ENCODE measurements around the gene TNFSF11.

The TNFSF11 gene

DNA sequence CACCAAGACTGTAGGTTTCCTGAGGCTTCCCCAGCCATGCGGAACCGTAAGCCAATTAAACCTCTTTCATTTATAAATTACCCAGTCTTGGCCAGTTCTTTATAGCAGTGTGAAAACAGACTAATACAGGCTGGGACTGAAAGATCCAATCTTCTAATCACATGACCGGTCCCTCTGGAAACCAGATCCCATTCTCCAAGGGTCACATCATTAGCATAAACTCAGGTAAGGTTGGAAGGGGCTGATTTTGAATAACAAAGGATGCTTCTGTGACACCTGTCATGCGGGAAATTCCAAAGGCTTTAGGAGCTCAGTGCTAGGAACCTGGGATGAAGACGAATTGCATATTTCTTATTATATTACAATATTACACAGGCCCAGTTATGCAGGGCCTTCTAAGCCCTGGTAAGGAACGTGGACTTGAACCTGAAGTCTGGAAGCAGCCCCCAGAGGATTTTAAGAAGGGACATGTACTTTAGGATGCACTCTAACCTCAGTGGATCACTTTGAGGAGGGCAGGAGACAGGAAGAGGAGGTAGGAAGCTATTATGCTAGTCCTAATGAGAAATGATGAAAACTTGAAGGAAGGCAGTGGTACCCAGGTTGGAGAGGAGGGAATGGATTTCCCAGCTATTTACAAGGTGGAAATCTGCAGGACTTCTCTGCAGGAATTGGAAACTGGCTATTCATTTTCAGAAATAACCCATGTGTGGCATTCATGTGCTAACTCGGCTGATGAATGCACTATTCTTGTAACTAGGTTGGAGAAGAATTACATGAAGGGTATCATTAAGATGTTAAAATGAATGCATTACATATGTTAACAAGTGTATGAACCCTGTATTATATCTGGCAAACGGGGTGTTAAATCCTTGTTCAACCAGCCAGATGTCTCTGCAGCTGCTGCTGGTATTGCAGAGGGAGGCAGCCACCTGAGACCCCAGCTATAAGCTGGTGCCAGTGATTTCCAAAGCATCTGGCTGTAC, 19.3 kb downstream of the TNFSF11 start:
- no peak overlapping the region for H3K4me3 ChIP-seq (ENCODE audit: control insufficient read depth, low read depth, low read length)
- TF ChIP-seq, protein P1, sequence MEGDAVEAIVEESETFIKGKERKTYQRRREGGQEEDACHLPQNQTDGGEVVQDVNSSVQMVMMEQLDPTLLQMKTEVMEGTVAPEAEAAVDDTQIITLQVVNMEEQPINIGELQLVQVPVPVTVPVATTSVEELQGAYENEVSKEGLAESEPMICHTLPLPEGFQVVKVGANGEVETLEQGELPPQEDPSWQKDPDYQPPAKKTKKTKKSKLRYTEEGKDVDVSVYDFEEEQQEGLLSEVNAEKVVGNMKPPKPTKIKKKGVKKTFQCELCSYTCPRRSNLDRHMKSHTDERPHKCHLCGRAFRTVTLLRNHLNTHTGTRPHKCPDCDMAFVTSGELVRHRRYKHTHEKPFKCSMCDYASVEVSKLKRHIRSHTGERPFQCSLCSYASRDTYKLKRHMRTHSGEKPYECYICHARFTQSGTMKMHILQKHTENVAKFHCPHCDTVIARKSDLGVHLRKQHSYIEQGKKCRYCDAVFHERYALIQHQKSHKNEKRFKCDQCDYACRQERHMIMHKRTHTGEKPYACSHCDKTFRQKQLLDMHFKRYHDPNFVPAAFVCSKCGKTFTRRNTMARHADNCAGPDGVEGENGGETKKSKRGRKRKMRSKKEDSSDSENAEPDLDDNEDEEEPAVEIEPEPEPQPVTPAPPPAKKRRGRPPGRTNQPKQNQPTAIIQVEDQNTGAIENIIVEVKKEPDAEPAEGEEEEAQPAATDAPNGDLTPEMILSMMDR (IDR thresholded peaks at IDR 0.05; ENCODE audit: control insufficient read depth, insufficient read depth, low read depth, low read length, missing control alignments) = no peak
- DNase-seq (ENCODE audit: low read depth) = no peak

DNA sequence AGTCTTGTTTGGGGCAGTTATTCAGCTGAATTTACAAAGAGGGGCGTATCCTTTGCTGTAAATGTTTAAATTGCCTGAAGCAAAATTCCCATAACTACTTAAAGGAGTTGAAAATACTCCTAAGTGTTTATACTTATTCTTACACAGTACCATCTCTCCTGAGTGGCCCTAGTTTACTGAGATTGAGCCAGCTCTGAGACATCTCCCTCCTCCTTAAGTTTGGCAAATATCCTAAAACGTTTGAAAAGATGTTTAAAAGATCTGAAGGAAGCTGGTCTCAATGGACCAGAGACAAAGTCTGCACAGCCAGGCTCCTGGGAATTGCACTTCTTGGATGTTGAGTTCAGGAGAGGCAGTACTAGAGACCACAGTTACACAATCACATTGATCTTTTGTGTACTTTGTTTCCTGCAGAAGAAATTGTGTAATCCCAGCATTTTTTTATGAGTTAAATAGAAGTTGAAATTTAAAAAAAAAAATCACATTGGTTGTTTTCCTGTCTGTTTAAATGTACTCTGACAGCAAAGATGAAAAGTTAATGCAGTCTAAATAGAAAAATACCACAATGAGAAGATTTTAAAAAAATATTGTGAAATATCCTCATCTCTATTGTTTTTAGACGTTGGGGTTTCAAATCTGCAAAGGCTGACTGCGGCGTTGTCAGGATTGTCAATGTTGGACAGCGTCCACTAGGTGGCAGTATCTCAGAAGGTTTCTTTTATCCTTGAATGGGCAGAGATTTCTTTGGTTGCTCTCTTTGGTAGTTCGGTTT, 20.7 kb downstream of the TNFSF11 start:
- peak; percentile 33 for DNase-seq (ENCODE audit: low read depth)
- H3K4me3 ChIP-seq (ENCODE audit: control insufficient read depth, low read depth, low read length) = no peak overlapping the region

DNA sequence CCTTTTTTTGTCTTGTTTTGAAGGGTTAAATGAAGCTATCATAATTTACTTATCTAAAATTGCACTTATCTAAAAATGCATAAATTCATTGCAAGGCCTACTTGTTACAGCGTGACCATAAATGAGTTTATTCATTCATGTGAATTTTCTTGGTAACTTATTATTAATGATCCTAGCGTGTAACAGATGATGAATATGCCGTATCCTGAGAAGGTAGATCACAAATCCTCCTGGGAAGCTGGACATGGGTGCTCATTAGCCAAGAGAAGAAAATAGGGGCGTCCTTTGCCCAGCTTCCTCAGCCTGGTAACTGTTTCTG, 21.3 kb downstream of the TNFSF11 start:
- TF ChIP-seq, protein P1 (IDR thresholded peaks at IDR 0.05; ENCODE audit: control insufficient read depth, insufficient read depth, low read depth, low read length, missing control alignments) = no peak
- no peak overlapping the region for H3K4me3 ChIP-seq (ENCODE audit: control insufficient read depth, low read depth, low read length)
- DNase-seq (ENCODE audit: low read depth) = no peak

More for the DNA sequence above, 20.7 kb downstream of the TNFSF11 start:
- TF ChIP-seq, protein P1 (IDR thresholded peaks at IDR 0.05; ENCODE audit: control insufficient read depth, insufficient read depth, low read depth, low read length, missing control alignments) = peak; percentile 70

DNA sequence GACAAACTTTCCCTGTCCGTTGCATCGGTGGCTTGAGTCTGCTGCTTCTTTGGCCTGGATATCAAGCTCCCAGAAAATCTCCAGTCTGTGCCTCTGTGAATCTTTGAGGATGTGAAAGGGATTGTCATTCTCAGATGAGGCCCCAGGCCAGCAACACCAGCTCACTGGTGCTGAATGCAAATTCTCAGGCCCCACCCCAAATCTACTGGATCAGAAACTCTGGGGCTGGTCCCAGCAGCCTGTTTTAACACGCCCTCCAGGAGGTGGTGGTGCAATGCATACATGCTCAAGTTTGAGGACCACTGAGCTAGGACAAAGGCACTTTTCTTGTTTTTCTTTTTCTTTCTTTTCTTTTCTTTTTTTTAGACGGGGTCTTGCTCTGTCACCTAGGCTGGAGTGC, 23.6 kb downstream of the TNFSF11 start:
- no peak overlapping the region for H3K4me3 ChIP-seq (ENCODE audit: control insufficient read depth, low read depth, low read length)
- TF ChIP-seq, protein P1 (IDR thresholded peaks at IDR 0.05; ENCODE audit: control insufficient read depth, insufficient read depth, low read depth, low read length, missing control alignments) = no peak
- DNase-seq (ENCODE audit: low read depth) = no peak

DNA sequence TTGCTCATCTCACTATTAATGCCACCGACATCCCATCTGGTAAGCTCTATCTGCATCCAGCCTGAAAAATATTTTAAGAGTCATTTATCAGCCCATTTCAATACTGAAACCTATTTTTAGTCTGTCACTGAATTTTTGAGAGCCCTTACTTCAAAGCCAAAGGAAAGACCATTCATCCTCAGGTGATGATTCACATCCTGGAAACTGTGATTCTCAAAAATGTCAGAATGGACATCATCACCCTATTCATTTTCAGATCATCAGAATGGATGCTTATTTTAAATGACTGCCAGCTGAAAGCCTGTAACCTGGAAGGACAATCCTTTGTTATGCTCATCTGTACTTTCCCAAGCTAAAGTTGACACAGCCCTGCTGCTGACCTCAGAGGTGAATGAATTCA, 27.0 kb downstream of the TNFSF11 start:
- TF ChIP-seq, protein P1 (IDR thresholded peaks at IDR 0.05; ENCODE audit: control insufficient read depth, insufficient read depth, low read depth, low read length, missing control alignments) = no peak
- DNase-seq (ENCODE audit: low read depth) = no peak
- H3K4me3 ChIP-seq (ENCODE audit: control insufficient read depth, low read depth, low read length) = no peak overlapping the region

DNA sequence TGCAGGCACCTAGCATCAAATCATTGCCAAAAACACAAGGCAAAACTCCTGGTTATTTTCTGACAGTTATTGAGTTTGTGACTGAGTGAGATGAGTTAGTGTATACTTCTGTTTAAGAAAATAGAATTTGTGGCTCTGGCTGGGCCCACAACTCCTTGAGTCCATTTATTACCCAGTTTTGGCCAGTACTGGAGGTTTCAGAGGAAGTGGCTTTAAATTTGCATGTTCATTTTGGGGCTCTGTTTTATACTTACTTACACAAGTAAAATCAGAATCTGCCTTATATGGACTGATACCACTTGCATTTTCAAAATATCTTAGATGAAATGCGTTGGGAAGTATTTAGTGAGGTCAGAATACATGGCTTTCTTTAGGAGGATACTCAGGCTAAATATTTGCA, 29.0 kb downstream of the TNFSF11 start:
- no peak for DNase-seq (ENCODE audit: low read depth)
- no peak overlapping the region for H3K4me3 ChIP-seq (ENCODE audit: control insufficient read depth, low read depth, low read length)
- TF ChIP-seq, protein P1 (IDR thresholded peaks at IDR 0.05; ENCODE audit: control insufficient read depth, insufficient read depth, low read depth, low read length, missing control alignments) = no peak

All from AG09309 (cell line).